Measurements from ENCODE around the gene GRIN2C.

The GRIN2C gene

GRCh38 chr17:74864297-74864865 lies 4.7 kb upstream of the GRIN2C start:
- DNase-seq (ENCODE audit: low read depth): no peak

- no peak for DNase-seq (ENCODE audit: low read depth)
Observed at GRCh38 chr17:74863420-74864296, 4.0 kb upstream of the GRIN2C start.

GRCh38 chr17:74862919-74863318 lies 3.2 kb upstream of the GRIN2C start:
- DNase-seq (ENCODE audit: low read depth): no peak

- no peak for DNase-seq (ENCODE audit: low read depth)
Observed at GRCh38 chr17:74862108-74862901, 2.6 kb upstream of the GRIN2C start.

GRCh38 chr17:74861662-74862107 lies 2.0 kb upstream of the GRIN2C start:
- DNase-seq (ENCODE audit: low read depth): no peak

GRCh38 chr17:74860872-74861661 lies 1.4 kb upstream of the GRIN2C start:
- DNase-seq (ENCODE audit: low read depth): no peak

- DNase-seq (ENCODE audit: low read depth): no peak
Observed at GRCh38 chr17:74860229-74860871, 665 bp upstream of the GRIN2C start.

GRCh38 chr17:74858672-74859458 lies 820 bp downstream of the GRIN2C start:
- no peak for DNase-seq (ENCODE audit: low read depth)

GRCh38 chr17:74857191-74857590 lies 2.5 kb downstream of the GRIN2C start:
- no peak for DNase-seq (ENCODE audit: low read depth)

GRCh38 chr17:74856112-74856511 lies 3.6 kb downstream of the GRIN2C start:
- no peak for DNase-seq (ENCODE audit: low read depth)

GRCh38 chr17:74855323-74855722 lies 4.4 kb downstream of the GRIN2C start:
- no peak for DNase-seq (ENCODE audit: low read depth)

- DNase-seq (ENCODE audit: low read depth): no peak
Observed at GRCh38 chr17:74854792-74855191, 4.9 kb downstream of the GRIN2C start.

- DNase-seq (ENCODE audit: low read depth): no peak
Observed at GRCh38 chr17:74853669-74854068, 6.0 kb downstream of the GRIN2C start.

GRCh38 chr17:74853048-74853397 lies 6.7 kb downstream of the GRIN2C start:
- no peak for DNase-seq (ENCODE audit: low read depth)

GRCh38 chr17:74852237-74853047 lies 7.2 kb downstream of the GRIN2C start:
- peak; percentile 27 for DNase-seq (ENCODE audit: low read depth)

- no peak for DNase-seq (ENCODE audit: low read depth)
Observed at GRCh38 chr17:74851612-74852236, 8.0 kb downstream of the GRIN2C start.

- DNase-seq (ENCODE audit: low read depth): no peak
Observed at GRCh38 chr17:74850914-74851313, 8.8 kb downstream of the GRIN2C start.

- DNase-seq (ENCODE audit: low read depth): no peak
Observed at GRCh38 chr17:74850310-74850709, 9.4 kb downstream of the GRIN2C start.

- DNase-seq (ENCODE audit: low read depth): no peak
Observed at GRCh38 chr17:74848656-74849399, 10.9 kb downstream of the GRIN2C start.
